OCI-LY1 (cell line): Measurements from ENCODE around the gene MX1.

ENCODE experiments used
- EZH2 ChIP-seq: fragments of 200-600 bp; sonication (generic), shearing (Covaris generic); IDR thresholded peaks from 2 replicates; pipeline ENCODE4 v1.8.0; 2017; ENCODE audit warnings: borderline replicate concordance, mixed run types, mild to moderate bottlenecking, antibody characterized with exemption, low read length, moderate library complexity, mixed read lengths
- TF ChIP-seq, protein P1 (sequence below): fragments of 200-600 bp; sonication (generic), shearing (Covaris generic); IDR thresholded peaks from 2 replicates; pipeline ENCODE4 v1.5.1; 2017; ENCODE audit warnings: mild to moderate bottlenecking, antibody characterized with exemption, low read length, moderate library complexity, mixed read lengths

DNA sequence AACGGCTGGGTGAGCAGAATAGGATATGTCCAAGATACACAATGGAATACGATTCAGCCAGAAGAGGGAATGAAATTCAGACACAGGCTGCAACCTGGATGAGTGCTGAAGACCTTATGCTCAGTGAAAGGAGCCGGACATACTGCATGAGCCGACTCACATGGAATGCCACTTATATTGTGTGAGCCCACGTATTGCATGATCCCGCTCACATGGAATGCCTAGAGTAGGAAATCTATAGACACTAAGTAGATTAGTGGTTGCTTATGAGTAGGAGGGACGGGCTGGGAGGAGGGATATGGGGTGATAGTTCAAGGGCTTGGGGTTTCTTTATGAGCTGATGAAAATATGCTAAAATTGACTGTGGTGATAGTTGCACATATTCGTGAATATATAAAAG, 55.2 kb downstream of the MX1 start:
- TF ChIP-seq, protein P1, sequence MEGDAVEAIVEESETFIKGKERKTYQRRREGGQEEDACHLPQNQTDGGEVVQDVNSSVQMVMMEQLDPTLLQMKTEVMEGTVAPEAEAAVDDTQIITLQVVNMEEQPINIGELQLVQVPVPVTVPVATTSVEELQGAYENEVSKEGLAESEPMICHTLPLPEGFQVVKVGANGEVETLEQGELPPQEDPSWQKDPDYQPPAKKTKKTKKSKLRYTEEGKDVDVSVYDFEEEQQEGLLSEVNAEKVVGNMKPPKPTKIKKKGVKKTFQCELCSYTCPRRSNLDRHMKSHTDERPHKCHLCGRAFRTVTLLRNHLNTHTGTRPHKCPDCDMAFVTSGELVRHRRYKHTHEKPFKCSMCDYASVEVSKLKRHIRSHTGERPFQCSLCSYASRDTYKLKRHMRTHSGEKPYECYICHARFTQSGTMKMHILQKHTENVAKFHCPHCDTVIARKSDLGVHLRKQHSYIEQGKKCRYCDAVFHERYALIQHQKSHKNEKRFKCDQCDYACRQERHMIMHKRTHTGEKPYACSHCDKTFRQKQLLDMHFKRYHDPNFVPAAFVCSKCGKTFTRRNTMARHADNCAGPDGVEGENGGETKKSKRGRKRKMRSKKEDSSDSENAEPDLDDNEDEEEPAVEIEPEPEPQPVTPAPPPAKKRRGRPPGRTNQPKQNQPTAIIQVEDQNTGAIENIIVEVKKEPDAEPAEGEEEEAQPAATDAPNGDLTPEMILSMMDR: no peak
- no peak for TF ChIP-seq EZH2
